Measurements from ENCODE around the gene SOS2.

SOS2 gene

DNA sequence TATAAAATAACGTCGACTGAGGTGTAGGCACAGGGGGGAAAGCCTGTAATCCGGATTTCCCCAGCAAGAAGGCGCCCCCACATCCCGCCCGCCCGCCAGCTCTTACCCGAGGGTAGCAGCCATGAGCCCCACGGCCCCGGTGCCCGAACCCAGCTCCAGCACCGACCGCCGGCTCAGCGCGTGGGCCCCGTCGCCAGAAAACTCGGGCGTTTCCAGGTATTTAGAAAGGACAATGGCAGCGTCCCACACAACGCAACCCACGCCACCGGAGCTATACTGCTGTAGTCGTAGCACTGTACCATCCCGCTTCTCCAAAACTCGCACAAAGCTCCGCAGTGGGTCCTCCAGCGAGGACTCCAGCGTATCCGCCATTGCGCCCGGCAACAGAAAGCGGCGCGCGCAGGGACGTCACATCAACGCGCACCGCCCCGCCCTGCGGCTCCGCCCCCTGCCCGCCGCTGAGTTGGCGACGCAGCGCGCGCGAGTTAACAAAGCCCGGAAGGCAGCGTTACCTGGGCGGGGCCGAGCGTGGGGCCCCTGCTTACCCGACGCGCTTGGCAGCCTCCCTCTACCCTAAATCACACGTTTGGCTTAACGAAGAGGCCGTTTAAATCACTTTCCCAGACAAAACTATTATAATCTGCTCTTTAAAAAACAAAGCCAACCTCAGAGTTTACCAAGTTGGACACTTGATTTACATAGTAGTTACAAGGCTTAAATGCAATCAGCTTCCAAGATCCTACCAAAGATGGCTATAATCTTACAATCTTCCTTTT is 115.0 kb downstream of the SOS2 start, which contains the start of gene VCPKMT:
TSS of gene VCPKMT (minus strand) at position 392 of the 776 bp plus-strand sequence. CDS start at position 372, 20 bp downstream.
- peak; percentile 91 to 94 for DNase-seq (ENCODE audit: low read depth in 2 of 2)
- TF ChIP-seq, protein P1, sequence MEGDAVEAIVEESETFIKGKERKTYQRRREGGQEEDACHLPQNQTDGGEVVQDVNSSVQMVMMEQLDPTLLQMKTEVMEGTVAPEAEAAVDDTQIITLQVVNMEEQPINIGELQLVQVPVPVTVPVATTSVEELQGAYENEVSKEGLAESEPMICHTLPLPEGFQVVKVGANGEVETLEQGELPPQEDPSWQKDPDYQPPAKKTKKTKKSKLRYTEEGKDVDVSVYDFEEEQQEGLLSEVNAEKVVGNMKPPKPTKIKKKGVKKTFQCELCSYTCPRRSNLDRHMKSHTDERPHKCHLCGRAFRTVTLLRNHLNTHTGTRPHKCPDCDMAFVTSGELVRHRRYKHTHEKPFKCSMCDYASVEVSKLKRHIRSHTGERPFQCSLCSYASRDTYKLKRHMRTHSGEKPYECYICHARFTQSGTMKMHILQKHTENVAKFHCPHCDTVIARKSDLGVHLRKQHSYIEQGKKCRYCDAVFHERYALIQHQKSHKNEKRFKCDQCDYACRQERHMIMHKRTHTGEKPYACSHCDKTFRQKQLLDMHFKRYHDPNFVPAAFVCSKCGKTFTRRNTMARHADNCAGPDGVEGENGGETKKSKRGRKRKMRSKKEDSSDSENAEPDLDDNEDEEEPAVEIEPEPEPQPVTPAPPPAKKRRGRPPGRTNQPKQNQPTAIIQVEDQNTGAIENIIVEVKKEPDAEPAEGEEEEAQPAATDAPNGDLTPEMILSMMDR (IDR thresholded peaks at IDR 0.05; ENCODE audit: low read depth, low read length) = no peak
- H3K4me3 ChIP-seq (replicated peaks in 1 of 2; ENCODE audit: low read depth in 2 of 2, low read length in 2 of 2) = peak within 1 kb of the TSS; percentile 85 to 93

DNA sequence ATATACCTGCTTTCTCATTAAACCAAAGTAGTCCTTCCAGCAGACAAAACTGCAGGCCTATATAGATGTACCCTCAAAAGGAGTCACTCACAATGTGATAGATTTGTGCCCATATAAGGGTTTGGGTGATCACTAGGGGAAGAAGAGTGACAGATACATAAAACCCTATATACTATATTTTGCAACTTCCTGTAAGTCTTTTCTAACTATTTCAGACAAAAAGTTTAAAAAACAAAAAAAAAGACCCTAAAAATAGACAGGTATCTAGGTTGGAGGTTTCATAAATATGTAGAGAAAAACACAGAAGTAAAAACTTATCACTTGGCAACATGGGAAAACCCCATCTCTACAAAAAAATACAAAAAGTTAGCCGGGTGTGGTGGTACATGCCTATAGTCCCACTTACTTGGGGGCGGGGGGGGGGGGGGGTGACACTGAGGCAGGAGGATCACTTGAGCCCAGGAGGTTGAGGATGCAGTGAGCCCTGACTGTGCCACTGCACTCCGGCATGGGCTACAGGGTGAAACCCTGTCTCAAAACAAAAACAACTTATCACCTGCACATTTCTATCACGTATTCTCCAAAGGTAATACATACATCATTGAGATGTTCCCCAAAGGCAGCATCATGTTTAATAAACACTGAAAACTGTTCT is 117.9 kb downstream of the SOS2 start:
- no peak for DNase-seq (ENCODE audit: low read depth in 2 of 2)
- TF ChIP-seq, protein P1 (IDR thresholded peaks at IDR 0.05; ENCODE audit: low read depth, low read length) = no peak
- H3K4me3 ChIP-seq (replicated peaks in 1 of 2; ENCODE audit: low read depth in 2 of 2, low read length in 2 of 2) = no peak overlapping the region

DNA sequence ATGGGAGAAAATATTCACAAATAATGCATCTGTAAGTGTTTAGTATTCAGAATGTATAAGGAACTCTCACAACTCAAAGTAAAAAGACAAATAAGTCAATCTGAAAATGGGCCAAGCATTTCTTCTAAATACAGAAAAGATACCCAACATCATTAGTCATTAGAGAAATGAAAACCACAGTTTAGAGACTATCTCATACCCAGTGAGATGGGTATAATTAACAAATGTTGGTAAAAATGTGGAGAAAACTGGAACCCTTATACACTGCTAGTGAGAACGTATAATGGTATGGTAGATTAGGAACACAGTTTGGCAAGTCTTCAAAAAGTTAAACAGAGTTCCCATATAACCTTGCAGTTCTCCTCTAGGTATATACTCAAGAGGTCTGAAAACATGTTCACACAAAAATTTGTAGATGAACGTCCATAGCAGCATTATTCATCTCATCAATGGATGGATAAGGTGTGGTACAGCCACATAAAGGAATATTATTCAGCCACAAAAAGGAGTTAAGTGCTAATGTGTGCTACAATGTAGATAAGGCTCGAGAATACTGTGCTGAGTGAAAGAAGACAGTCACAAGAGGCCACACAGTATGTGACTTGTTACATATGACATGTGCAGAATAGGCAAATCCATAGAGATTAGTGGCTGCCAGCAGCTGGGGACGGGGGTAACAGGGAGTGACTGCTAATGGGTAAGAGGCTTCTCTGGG is 120.9 kb downstream of the SOS2 start:
- TF ChIP-seq, protein P1 (IDR thresholded peaks at IDR 0.05; ENCODE audit: low read depth, low read length) = no peak
- DNase-seq (ENCODE audit: low read depth in 2 of 2) = no peak

DNA sequence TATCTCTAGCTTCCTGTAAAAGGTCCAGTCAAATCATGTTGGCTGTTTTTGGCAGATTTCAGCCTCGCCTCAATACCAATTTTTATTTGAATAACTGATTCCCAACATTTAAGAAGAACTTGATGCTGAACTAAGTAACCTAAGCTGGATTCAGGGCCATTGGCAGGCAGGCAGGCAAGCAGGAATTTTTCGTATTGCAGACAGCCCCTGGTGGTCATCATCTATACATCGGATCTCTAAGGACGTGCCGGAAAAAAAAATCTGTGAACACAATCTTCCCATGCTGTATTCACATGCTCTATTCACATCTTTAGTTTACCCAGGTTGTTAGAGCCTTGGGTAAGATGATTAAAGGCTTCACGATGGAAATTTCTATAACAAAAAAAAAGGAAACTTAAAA is 122.0 kb downstream of the SOS2 start:
- TF ChIP-seq, protein P1 (IDR thresholded peaks at IDR 0.05; ENCODE audit: low read depth, low read length) = peak; percentile 45
- peak; percentile 40 to 45 for DNase-seq (ENCODE audit: low read depth in 2 of 2)
- no peak overlapping the region for H3K4me3 ChIP-seq (replicated peaks in 1 of 2; ENCODE audit: low read depth in 2 of 2, low read length in 2 of 2)

More for the DNA sequence above, 120.9 kb downstream of the SOS2 start:
- H3K4me3 ChIP-seq (replicated peaks in 1 of 2; ENCODE audit: low read depth in 2 of 2, low read length in 2 of 2) = no peak overlapping the region

DNA sequence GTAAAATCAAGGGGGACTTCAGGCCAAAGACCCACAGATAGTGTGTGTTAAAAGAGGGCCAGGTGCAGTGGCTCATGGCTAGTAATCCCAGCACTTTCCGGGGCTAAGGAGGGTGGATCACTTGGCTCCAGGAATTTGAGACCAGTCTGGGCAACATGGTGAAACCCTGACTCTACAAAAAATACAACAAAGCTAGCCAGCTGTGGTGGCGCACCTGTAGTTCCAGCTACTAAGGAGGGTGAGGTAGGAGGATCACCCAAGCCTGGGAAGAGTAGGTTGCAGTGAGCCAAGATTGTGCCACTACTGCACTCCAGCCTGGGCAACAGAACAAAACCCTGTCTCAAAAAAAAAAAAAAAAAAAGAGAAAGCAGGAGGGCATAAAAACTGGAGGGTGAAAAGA is 123.5 kb downstream of the SOS2 start:
- no peak for DNase-seq (ENCODE audit: low read depth in 2 of 2)
- H3K4me3 ChIP-seq (replicated peaks in 1 of 2; ENCODE audit: low read depth in 2 of 2, low read length in 2 of 2) = no peak overlapping the region
- TF ChIP-seq, protein P1 (IDR thresholded peaks at IDR 0.05; ENCODE audit: low read depth, low read length) = no peak

DNA sequence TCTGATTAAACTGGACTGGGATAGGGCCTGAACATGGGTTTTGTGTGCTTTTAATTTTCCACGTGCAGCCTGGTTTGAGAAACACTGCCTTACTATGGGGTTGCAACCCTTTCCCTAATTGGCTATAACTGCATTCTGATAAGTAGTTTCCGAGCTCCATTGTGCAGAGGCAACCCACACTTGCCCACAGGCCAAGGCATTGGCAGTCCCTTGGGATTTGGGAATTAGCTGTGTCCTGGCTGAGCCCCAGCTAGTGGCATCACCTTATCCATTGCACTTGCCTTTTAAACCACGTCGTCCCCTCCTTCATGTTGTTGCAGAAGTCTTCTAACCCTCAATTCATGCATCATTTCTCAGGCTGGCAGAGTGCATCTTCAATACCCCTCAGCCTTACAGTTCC is 125.2 kb downstream of the SOS2 start:
- no peak overlapping the region for H3K4me3 ChIP-seq (replicated peaks in 1 of 2; ENCODE audit: low read depth in 2 of 2, low read length in 2 of 2)
- TF ChIP-seq, protein P1 (IDR thresholded peaks at IDR 0.05; ENCODE audit: low read depth, low read length) = no peak
- peak in 1 of 2 donors; percentile 9 for DNase-seq (ENCODE audit: low read depth in 2 of 2)

All from cardiac fibroblast (primary cell).